ENCODE results near the gene FAM185A. TPM values are rescaled to one million over a fixed set of nuclear protein-coding genes. Genes with fewer than 3 reads are reported as not detected.
"Not testable (repeated sequence)": the region's sequence is repeated elsewhere in the genome, so short reads cannot be mapped to it uniquely, and the experiment has no call there.

FAM185A gene
- total RNA-seq, 2 experiments from 2014 or later: 4.5 to 4.9 TPM

GRCh38 chr7:102790364-102791100 is 41.7 kb downstream of the FAM185A start:
- ATAC-seq (ENCODE audit: poor library complexity); POLR2A ChIA-PET: not testable (repeated sequence)

DNA sequence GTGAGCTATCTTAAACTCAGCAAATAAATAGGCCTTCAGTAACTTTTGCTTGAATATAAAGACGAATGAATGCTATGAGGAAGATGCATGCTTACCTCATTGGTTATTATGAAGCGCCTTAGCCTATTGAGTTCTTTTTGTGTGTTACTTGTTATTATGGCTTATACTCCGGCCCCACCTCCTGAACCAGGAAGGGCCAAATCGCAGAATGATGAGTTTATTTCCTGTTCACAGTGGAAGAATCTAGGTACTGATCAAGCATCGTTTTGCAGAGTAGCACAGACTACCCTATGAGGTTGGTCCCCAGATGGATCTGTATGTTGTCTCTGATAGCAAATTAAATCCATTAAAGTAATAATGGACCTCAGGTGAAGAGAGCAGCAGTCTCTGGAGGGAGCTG is 42.6 kb downstream of the FAM185A start:
- H3K9me3 Mint-ChIP-seq; H3K4me1 Mint-ChIP-seq (ENCODE audit: low read depth); H3K4me3 Mint-ChIP-seq; H3K27me3 Mint-ChIP-seq; H3K27ac ChIP-seq (ENCODE audit: low read depth in 1 of 2, low read length in 2 of 2); DNase-seq; POLR2A ChIA-PET; H3K27ac Mint-ChIP-seq; intact Hi-C loops (cut with DNase I, micrococcal nuclease); H3K9me3 ChIP-seq (ENCODE audit: control insufficient read depth in 1 of 2, insufficient read depth in 1 of 2, low read length in 2 of 2); H3K4me1 ChIP-seq (ENCODE audit: insufficient read depth, low read length); H3K27me3 ChIP-seq (ENCODE audit: control insufficient read depth in 1 of 2, insufficient read depth in 2 of 2, low read length in 2 of 2); ATAC-seq (ENCODE audit: poor library complexity); CTCF ChIA-PET; H3K36me3 ChIP-seq (ENCODE audit: insufficient read depth, low read length); H3K4me3 ChIP-seq (ENCODE audit: low read length): not testable (repeated sequence)
- peaks cover 32% of the 10 kb centered on the region for H3K36me3 Mint-ChIP-seq (ENCODE audit: low read depth)

More at GRCh38 chr7:102790364-102791100, 41.7 kb downstream of the FAM185A start:
- DNase-seq; H3K9me3 Mint-ChIP-seq; H3K9me3 ChIP-seq (ENCODE audit: control insufficient read depth in 1 of 2, insufficient read depth in 1 of 2, low read length in 2 of 2); H3K27ac Mint-ChIP-seq; CTCF ChIA-PET; H3K4me3 Mint-ChIP-seq; H3K27me3 ChIP-seq (ENCODE audit: control insufficient read depth in 1 of 2, insufficient read depth in 2 of 2, low read length in 2 of 2); H3K36me3 ChIP-seq (ENCODE audit: insufficient read depth, low read length); H3K27me3 Mint-ChIP-seq; H3K27ac ChIP-seq (ENCODE audit: low read depth in 1 of 2, low read length in 2 of 2); intact Hi-C loops (cut with DNase I, micrococcal nuclease); H3K4me1 Mint-ChIP-seq (ENCODE audit: low read depth); H3K4me3 ChIP-seq (ENCODE audit: low read length); H3K4me1 ChIP-seq (ENCODE audit: insufficient read depth, low read length): not testable (repeated sequence)
- H3K36me3 Mint-ChIP-seq (ENCODE audit: low read depth): peaks cover 25% of the 10 kb centered on the region

GRCh38 chr7:102791831-102792230 is 43.0 kb downstream of the FAM185A start:
- CTCF ChIA-PET; H3K36me3 ChIP-seq (ENCODE audit: insufficient read depth, low read length); ATAC-seq (ENCODE audit: poor library complexity); intact Hi-C loops (cut with DNase I, micrococcal nuclease); H3K27ac ChIP-seq (ENCODE audit: low read depth in 1 of 2, low read length in 2 of 2); H3K4me3 Mint-ChIP-seq; H3K27me3 ChIP-seq (ENCODE audit: control insufficient read depth in 1 of 2, insufficient read depth in 2 of 2, low read length in 2 of 2); H3K9me3 ChIP-seq (ENCODE audit: control insufficient read depth in 1 of 2, insufficient read depth in 1 of 2, low read length in 2 of 2); H3K4me1 Mint-ChIP-seq (ENCODE audit: low read depth); H3K27ac Mint-ChIP-seq; POLR2A ChIA-PET; H3K27me3 Mint-ChIP-seq; H3K9me3 Mint-ChIP-seq; H3K4me3 ChIP-seq (ENCODE audit: low read length); H3K4me1 ChIP-seq (ENCODE audit: insufficient read depth, low read length); DNase-seq: not testable (repeated sequence)
- peaks cover 35% of the 10 kb centered on the region for H3K36me3 Mint-ChIP-seq (ENCODE audit: low read depth)

GRCh38 chr7:102794567-102794966 is 45.8 kb downstream of the FAM185A start:
- intact Hi-C loops (cut with DNase I, micrococcal nuclease); H3K27ac Mint-ChIP-seq; H3K4me3 Mint-ChIP-seq: not testable (repeated sequence)

DNA sequence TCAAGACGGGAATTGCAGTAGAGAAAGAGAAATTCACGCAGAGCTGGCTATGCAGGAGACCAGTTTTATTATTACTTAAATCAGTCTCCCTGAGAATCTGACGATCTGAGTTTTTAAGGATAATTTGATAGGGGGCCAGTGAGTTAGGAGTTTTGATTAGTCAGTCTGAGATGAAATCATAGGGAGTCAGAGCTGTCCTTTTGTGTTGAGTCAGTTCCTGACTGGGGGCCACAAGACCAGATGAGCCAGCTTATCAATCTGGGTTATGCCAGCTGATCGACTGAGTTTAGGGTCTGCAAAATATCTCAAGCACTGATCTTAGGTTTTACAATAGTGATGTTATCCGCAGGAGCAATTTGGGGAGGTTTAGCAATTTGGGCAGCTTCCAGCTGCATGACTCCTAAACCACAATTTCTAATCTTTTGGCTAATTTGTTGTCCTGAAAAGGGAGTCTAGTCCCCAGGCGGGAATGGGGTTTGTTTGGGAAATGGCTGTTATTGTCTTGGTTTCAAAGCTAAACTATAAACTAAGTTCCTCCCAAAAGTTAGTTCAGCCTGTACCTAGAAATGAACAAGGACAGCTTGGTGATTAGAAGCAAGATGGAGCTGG is 47.3 kb downstream of the FAM185A start:
- DNase-seq; intact Hi-C loops (cut with DNase I, micrococcal nuclease); H3K4me1 ChIP-seq (ENCODE audit: insufficient read depth, low read length); H3K27ac Mint-ChIP-seq; H3K36me3 ChIP-seq (ENCODE audit: insufficient read depth, low read length); CTCF ChIA-PET; H3K4me3 ChIP-seq (ENCODE audit: low read length); POLR2A ChIA-PET; H3K9me3 Mint-ChIP-seq; H3K4me1 Mint-ChIP-seq (ENCODE audit: low read depth); H3K4me3 Mint-ChIP-seq; H3K27me3 Mint-ChIP-seq; H3K27me3 ChIP-seq (ENCODE audit: control insufficient read depth in 1 of 2, insufficient read depth in 2 of 2, low read length in 2 of 2); H3K9me3 ChIP-seq (ENCODE audit: control insufficient read depth in 1 of 2, insufficient read depth in 1 of 2, low read length in 2 of 2); ATAC-seq (ENCODE audit: poor library complexity); H3K27ac ChIP-seq (ENCODE audit: low read depth in 1 of 2, low read length in 2 of 2): not testable (repeated sequence)
- peaks cover 28% of the 10 kb centered on the region for H3K36me3 Mint-ChIP-seq (ENCODE audit: low read depth)

More at GRCh38 chr7:102794567-102794966, 45.8 kb downstream of the FAM185A start:
- POLR2A ChIA-PET; H3K36me3 ChIP-seq (ENCODE audit: insufficient read depth, low read length); H3K4me1 ChIP-seq (ENCODE audit: insufficient read depth, low read length); H3K27me3 ChIP-seq (ENCODE audit: control insufficient read depth in 1 of 2, insufficient read depth in 2 of 2, low read length in 2 of 2); H3K4me3 ChIP-seq (ENCODE audit: low read length); DNase-seq; H3K9me3 ChIP-seq (ENCODE audit: control insufficient read depth in 1 of 2, insufficient read depth in 1 of 2, low read length in 2 of 2); ATAC-seq (ENCODE audit: poor library complexity); H3K27me3 Mint-ChIP-seq; H3K9me3 Mint-ChIP-seq; CTCF ChIA-PET; H3K27ac ChIP-seq (ENCODE audit: low read depth in 1 of 2, low read length in 2 of 2); H3K4me1 Mint-ChIP-seq (ENCODE audit: low read depth): not testable (repeated sequence)
- peaks cover 34% of the 10 kb centered on the region for H3K36me3 Mint-ChIP-seq (ENCODE audit: low read depth)

Measured in CD4-positive, alpha-beta T cell (primary cell).